Measurements from ENCODE around the gene TSPO2. TPM values are rescaled to one million over a fixed set of nuclear protein-coding genes. Genes with fewer than 3 reads are reported as not detected.

The TSPO2 gene
- total and polyA plus RNA-seq, 2 of the 8 experiments (the other 6 are each of a cell fraction or from before 2014, with no cell fraction given) = not detected

DNA sequence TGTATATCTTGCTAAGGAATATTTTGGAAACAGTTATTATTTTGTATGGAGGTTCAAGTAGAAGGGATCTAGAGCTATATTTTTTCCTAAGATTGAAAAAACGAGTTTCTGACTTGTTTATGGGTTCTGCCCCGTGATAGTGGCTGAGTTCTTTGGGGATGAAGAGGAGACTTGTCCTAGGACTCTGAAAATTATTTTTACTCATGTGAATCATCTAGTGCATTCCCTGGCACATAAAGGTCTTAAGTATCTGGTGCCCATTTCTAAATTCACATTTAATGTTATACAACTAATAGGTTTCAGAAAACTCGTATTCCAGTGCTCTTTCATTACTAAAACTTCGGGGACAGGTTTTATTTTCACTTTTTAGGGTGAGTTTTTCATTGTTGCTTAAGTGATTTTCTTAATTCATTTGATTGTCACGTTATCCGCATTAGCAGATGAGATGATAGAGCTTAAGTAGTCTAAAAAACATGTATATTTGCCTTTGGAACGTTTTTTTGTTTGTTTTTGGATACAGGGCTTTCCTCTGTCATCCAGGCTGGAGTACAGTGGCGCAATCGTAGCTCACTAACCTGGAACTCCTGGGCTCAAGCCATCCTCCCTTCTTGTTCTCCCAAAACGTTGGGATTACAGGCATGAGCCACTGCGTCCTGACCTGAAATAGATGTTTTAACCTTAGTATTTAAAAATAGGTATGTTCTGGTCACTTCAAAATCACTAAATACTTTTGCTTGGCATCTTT, 32.6 kb downstream of the TSPO2 start (continued):
- no peak for TF ChIP-seq CHD7 (IDR thresholded peaks at IDR 0.05; ENCODE audit: insufficient replicate concordance, low read length)
- no peak for TF ChIP-seq RBBP5 (IDR thresholded peaks at IDR 0.05; ENCODE audit: borderline replicate concordance, low read depth, low read length)
- TF ChIP-seq SIRT6 (IDR thresholded peaks at IDR 0.05; ENCODE audit: low read length) = no peak
- no peak for TF ChIP-seq GABPA (IDR thresholded peaks at IDR 0.05; ENCODE audit: borderline replicate concordance, insufficient read depth, low read length)
- no peak for TF ChIP-seq RNF2 (IDR thresholded peaks at IDR 0.05; ENCODE audit: borderline replicate concordance, low read depth, low read length, missing control alignments, poor library complexity, severe bottlenecking)
- TF ChIP-seq SAP30 (IDR thresholded peaks at IDR 0.05; ENCODE audit: insufficient read depth, insufficient replicate concordance, low read length) = no peak
- no peak for TF ChIP-seq CHD1 (IDR thresholded peaks at IDR 0.05; ENCODE audit: low read depth, low read length)
- no peak for TF ChIP-seq GTF2F1 (IDR thresholded peaks at IDR 0.05; ENCODE audit: borderline replicate concordance, low read depth, low read length)
- TF ChIP-seq RFX5 (IDR thresholded peaks at IDR 0.05; ENCODE audit: borderline replicate concordance, low read depth, low read length) = no peak

Data from H1 (cell line).